PC-9 (cell line): ENCODE measurements around the gene KIF16B. TPM values are rescaled to one million over a fixed set of nuclear protein-coding genes. Genes with fewer than 3 reads are reported as not detected.

Experiments
- BruUV-seq: library from RNA; stranded (reverse); fragments of 400-500 nt; replicated peaks from 2 replicates; lab custom pipeline; 2021; lab: Mats Ljungman, UMichigan
- CTCF ChIA-PET: fragments of 300-600 bp; sonication (Branson Sonifier 250); formaldehyde crosslinking; loops from one replicate; lab custom pipeline; 2022; ENCODE audit warnings: antibody characterized with exemption; lab: Charles Lee
- POLR2A ChIA-PET: fragments of 300-600 bp; sonication (Branson Sonifier 250); formaldehyde crosslinking; loops from one replicate; lab custom pipeline; 2022; ENCODE audit warnings: antibody characterized with exemption; ENCODE audit not compliant: unreplicated experiment; lab: Charles Lee
- DNase-seq, 2 experiments: peaks; one replicate each; pipeline versions ENCODE4 v3.0.0 to v3.0.0-alpha.2; 2015 to 2022; ENCODE audit warnings: mixed read lengths in 1 of 2
- H2AFZ ChIP-seq: fragments of 200-600 bp; sonication (generic); 2 replicates; pipeline ENCODE4 v1.8.1; 2017; ENCODE audit warnings: antibody characterized with exemption
- H3F3A ChIP-seq: fragments of 200-600 bp; sonication (generic); 2 replicates; pipeline ENCODE4 v1.8.1; 2017; ENCODE audit warnings: antibody characterized with exemption, mild to moderate bottlenecking, low read depth; ENCODE audit not compliant: insufficient read depth
- H3K27ac ChIP-seq: fragments of 200-600 bp; sonication (generic); 2 replicates; pipeline ENCODE4 v1.6.1; 2016; ENCODE audit warnings: mixed run types
- H3K27me3 ChIP-seq: fragments of 200-600 bp; sonication (generic); 2 replicates; pipeline ENCODE4 v1.6.1; 2016; ENCODE audit warnings: low read depth, mixed run types; ENCODE audit not compliant: insufficient read depth
- H3K36me3 ChIP-seq: fragments of 200-600 bp; sonication (generic); 2 replicates; pipeline ENCODE4 v1.6.1; 2016; ENCODE audit warnings: low read depth, mixed run types
- H3K4me1 ChIP-seq: fragments of 200-600 bp; sonication (generic); replicated peaks from 2 replicates; pipeline ENCODE4 v1.6.1; 2016; ENCODE audit warnings: mixed run types; ENCODE audit not compliant: insufficient read depth
- H3K4me2 ChIP-seq: fragments of 200-600 bp; sonication (generic); 2 replicates; pipeline ENCODE4 v1.6.1; 2017; ENCODE audit warnings: mixed run types
- H3K4me3 ChIP-seq: fragments of 200-600 bp; sonication (generic); 2 replicates; pipeline ENCODE4 v1.6.1; 2016; ENCODE audit warnings: mixed run types
- H3K79me2 ChIP-seq: fragments of 200-600 bp; sonication (generic); 2 replicates; pipeline ENCODE4 v1.6.1; 2017; ENCODE audit warnings: low read depth, mixed run types
- H3K9me2 ChIP-seq: fragments of 200-600 bp; sonication (generic); 2 replicates; pipeline ENCODE4 v1.8.1; 2017; ENCODE audit warnings: mild to moderate bottlenecking; ENCODE audit not compliant: insufficient read depth
- H3K9me3 ChIP-seq: fragments of 200-600 bp; sonication (generic); 2 replicates; pipeline ENCODE4 v1.8.1; 2016; ENCODE audit warnings: low read depth; ENCODE audit not compliant: insufficient read depth
- H4K20me1 ChIP-seq: fragments of 200-600 bp; sonication (generic); 2 replicates; pipeline ENCODE4 v1.8.1; 2017; ENCODE audit not compliant: insufficient read depth
- EZH2 ChIP-seq: fragments of 200-600 bp; sonication (generic); IDR thresholded peaks from 2 replicates; pipeline ENCODE4 v1.8.0; 2017; ENCODE audit warnings: antibody characterized with exemption, low read depth
- intact Hi-C: fragments of 100-400 bp; cut with micrococcal nuclease; formaldehyde crosslinking; loops from one replicate; pipeline ENCODE4 v1.10.0; 2022; ENCODE audit not compliant: unreplicated experiment
- total RNA-seq: library from RNA; stranded (reverse); gene quantifications from 2 replicates; pipeline ENCODE4 v1.2.3, GENCODE V29; 2021
- TF ChIP-seq, protein P1 (sequence below): fragments of 200-600 bp; sonication (generic); conservative IDR thresholded peaks from 2 replicates; pipeline ENCODE4 v1.6.1; 2017; ENCODE audit warnings: mixed run types, antibody characterized with exemption, mild to moderate bottlenecking, moderate library complexity

Gene KIF16B
- total RNA-seq, 1 experiment from 2014 or later, result 17.6 TPM

DNA sequence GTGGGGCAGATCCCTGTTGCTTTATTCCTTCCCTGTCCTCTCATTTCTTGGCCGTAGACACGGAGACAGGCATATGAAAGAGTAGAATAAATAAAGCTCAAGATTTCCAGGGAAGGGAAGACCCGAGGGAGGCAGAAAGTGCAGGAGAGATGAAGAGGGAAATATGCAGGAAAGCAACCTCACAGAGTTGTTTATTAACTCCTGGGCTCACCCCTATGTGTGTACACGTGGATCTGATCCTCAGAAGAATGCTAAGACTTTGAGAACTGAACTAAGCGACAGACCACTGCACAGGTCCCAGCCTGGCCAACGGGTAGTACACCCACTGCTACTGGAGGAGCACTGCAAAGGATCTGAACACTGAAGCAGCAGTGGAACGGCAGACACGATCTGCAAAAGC is 156.2 kb downstream of the KIF16B start:
- POLR2A ChIA-PET, result no interaction called here
- Histone ChIP-seq H3K4me1 (peaks cover 21% of the 10 kb centered on the region), H3K27ac (no peak overlapping the region), H2AFZ (no peak overlapping the region), H3K27me3 (no peaks in the 10 kb centered on the region), H3K4me3 (no peak overlapping the region), H3K4me2 (no peak overlapping the region), H4K20me1 (no peaks in the 10 kb centered on the region), H3F3A (peaks cover 16% of the 10 kb centered on the region; the same call in 1 of the 2 replicates), H3K9me2 (no peaks in the 10 kb centered on the region; the same call in 1 of the 2 replicates), H3K9me3 (no peaks in the 10 kb centered on the region), H3K36me3 (no peaks in the 10 kb centered on the region), H3K79me2 (no peaks in the 10 kb centered on the region)
- TF ChIP-seq, protein P1, sequence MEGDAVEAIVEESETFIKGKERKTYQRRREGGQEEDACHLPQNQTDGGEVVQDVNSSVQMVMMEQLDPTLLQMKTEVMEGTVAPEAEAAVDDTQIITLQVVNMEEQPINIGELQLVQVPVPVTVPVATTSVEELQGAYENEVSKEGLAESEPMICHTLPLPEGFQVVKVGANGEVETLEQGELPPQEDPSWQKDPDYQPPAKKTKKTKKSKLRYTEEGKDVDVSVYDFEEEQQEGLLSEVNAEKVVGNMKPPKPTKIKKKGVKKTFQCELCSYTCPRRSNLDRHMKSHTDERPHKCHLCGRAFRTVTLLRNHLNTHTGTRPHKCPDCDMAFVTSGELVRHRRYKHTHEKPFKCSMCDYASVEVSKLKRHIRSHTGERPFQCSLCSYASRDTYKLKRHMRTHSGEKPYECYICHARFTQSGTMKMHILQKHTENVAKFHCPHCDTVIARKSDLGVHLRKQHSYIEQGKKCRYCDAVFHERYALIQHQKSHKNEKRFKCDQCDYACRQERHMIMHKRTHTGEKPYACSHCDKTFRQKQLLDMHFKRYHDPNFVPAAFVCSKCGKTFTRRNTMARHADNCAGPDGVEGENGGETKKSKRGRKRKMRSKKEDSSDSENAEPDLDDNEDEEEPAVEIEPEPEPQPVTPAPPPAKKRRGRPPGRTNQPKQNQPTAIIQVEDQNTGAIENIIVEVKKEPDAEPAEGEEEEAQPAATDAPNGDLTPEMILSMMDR, result no peak
- TF ChIP-seq EZH2, result no peak
- no peak for DNase-seq
- intact Hi-C loops, result no loop called here
- no TSS peak for BruUV-seq
- CTCF ChIA-PET, result no interaction called here

DNA sequence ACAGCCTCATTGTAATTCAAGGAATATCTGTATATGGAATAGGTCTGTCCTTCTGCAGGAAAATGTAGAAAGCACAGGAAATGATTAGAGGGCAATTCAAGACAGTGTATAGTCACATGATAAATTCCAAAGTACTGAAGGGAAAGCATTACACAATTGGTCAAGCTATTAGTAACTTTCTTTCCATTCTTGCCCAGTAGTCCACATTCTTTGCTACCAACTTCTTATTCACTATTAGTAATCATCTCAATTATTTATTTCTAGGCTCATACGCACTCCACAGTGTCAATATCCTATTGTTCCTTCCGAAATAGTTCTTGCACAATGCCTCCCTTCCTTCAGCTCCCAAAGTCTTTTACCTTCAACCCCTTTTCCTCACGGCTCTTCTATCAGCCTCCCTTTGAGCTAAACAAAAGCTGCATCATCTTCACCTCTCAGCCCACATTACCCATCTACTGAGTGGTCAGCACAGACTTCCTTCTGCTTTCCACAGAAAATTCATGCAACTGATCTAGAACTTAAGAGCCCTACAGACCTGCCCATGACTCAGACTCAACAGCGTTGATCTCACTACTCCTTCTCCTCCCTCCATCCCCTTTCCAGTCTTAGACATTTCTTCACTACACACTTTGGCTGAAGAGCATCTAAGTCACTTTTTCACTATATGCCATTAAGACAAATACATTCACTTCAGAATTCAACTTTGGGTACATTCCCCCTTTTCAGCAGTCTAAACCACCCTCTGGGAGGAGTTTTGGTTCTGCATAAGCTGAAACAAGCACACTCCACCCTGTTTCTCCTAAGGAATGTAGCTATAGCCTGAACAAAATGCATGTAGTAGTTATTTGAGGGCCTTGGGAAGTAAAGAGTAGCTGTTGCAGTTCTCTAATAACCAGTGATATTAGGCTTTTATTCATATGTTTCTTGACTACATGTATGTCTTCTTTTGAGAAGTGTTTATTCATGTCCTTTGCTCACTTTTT is 157.9 kb downstream of the KIF16B start:
- no TSS peak for BruUV-seq
- H3K9me3 ChIP-seq, result no peaks in the 10 kb centered on the region; the same call in 1 of the 2 replicates

DNA sequence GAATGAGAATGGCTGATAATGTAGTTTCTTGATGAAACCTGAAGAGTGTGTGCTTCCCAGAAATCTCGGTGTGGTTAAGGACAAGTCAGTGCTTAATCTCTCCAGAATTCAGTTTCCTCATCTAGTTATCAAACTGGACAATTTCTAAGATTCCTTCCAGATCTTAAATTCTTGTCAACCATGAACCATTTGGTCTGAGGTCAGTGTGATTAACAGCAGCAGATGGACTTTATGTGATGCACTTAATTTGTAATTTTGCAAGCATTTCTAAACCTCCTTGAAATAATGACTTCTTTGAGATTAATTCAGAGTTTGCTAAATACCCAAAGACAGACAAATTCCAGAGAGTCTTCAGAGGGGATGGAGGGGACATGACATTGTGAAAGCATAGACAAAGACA is 160.3 kb downstream of the KIF16B start:
- H3K4me1 ChIP-seq, result peaks cover 26% of the 10 kb centered on the region

More for the DNA sequence above, 157.9 kb downstream of the KIF16B start:
- no peaks in the 10 kb centered on the region; the same call in 1 of the 2 replicates for H3K9me2 ChIP-seq
- H3K4me1 ChIP-seq, result peaks cover 21% of the 10 kb centered on the region
- H3K27me3 ChIP-seq, result no peaks in the 10 kb centered on the region
- no peaks in the 10 kb centered on the region for H3K79me2 ChIP-seq
- TF ChIP-seq, protein P1, result no peak
- no peak for TF ChIP-seq EZH2
- no peak overlapping the region for H3K4me2 ChIP-seq
- H3K4me3 ChIP-seq, result no peak overlapping the region
- no peak for DNase-seq
- POLR2A ChIA-PET, result no interaction called here
- H2AFZ ChIP-seq, result no peak overlapping the region
- no peaks in the 10 kb centered on the region for H4K20me1 ChIP-seq
- no peaks in the 10 kb centered on the region for H3K36me3 ChIP-seq
- no peak overlapping the region for H3K27ac ChIP-seq
- CTCF ChIA-PET, result no interaction called here
- intact Hi-C loops, result no loop called here
- peaks cover 16% of the 10 kb centered on the region; the same call in 1 of the 2 replicates for H3F3A ChIP-seq

More for the DNA sequence above, 160.3 kb downstream of the KIF16B start:
- Histone ChIP-seq H2AFZ (no peak overlapping the region), H3K27ac (no peak overlapping the region), H3K9me3 (no peaks in the 10 kb centered on the region; the same call in 1 of the 2 replicates), H3F3A (peaks cover 11% of the 10 kb centered on the region; the same call in 1 of the 2 replicates), H3K36me3 (no peaks in the 10 kb centered on the region), H4K20me1 (no peaks in the 10 kb centered on the region), H3K4me3 (no peak overlapping the region), H3K4me2 (no peak overlapping the region), H3K9me2 (no peaks in the 10 kb centered on the region), H3K79me2 (no peaks in the 10 kb centered on the region), H3K27me3 (no peaks in the 10 kb centered on the region)
- ChIA-PET CTCF (no interaction called here), POLR2A (no interaction called here)
- no TSS peak for BruUV-seq
- DNase-seq, result no peak
- intact Hi-C loops, result no loop called here
- TF ChIP-seq EZH2, result no peak
- TF ChIP-seq, protein P1, result no peak
